SK-N-SH (cell line): ENCODE data around the gene DLG2. TPM values are rescaled to one million over a fixed set of nuclear protein-coding genes. Genes with fewer than 3 reads are reported as not detected.

Source experiments
- CTCF ChIA-PET: fragments of 300-600, 350-600 bp; formaldehyde crosslinking; extraction: SDS; loops from one replicate; lab custom pipeline; 2021; lab: Yijun Ruan, JAX
- POLR2A ChIA-PET: fragments of 350-600 bp; sonication (Branson Sonifier 250); formaldehyde crosslinking; extraction: SDS; loops from one replicate; lab custom pipeline; 2020; ENCODE audit warnings: antibody characterized with exemption, inconsistent platforms; lab: Yijun Ruan, JAX
- DNase-seq: peaks from one replicate; pipeline ENCODE4 v3.0.0; 2012
- H2AFZ ChIP-seq: fragments of 200-600 bp; sonication (generic); 2 replicates; pipeline ENCODE4 v1.8.1; 2016; ENCODE audit warnings: antibody characterized with exemption, mild to moderate bottlenecking, low read depth
- H3F3A ChIP-seq: fragments of 200-600 bp; sonication (generic); replicated peaks from 2 replicates; pipeline ENCODE3; 2016; ENCODE audit warnings: antibody characterized with exemption, mild to moderate bottlenecking; ENCODE audit not compliant: insufficient read depth
- H3K27ac ChIP-seq, 2 experiments: fragments of 200-500 bp in 1 of 2; fragments of 200-600 bp in 1 of 2; sonication (Bioruptor generic) in 1 of 2; sonication (generic), shearing (Covaris generic) in 1 of 2; 2 replicates each; pipeline versions ENCODE4 v1.5.1 to v1.6.1; 2014 to 2016; ENCODE audit warnings: low read depth in 2 of 2, inconsistent platforms in 1 of 2, low read length in 1 of 2, mild to moderate bottlenecking in 1 of 2, mixed read lengths in 1 of 2
- H3K27me3 ChIP-seq: fragments of 200-600 bp; sonication (generic), shearing (Covaris generic); 2 replicates; pipeline ENCODE4 v1.6.1; 2016; ENCODE audit warnings: mixed run types; ENCODE audit not compliant: insufficient read depth
- H3K36me3 ChIP-seq, 2 experiments: fragments of 200-500 bp in 1 of 2; fragments of 200-600 bp in 1 of 2; sonication (Bioruptor generic) in 1 of 2; sonication (generic) in 1 of 2; replicated peaks in 1 of 2; 2 replicates each; pipeline versions ENCODE3 to v1.5.1; 2014 to 2016; ENCODE audit warnings: low read length in 1 of 2, mild to moderate bottlenecking in 1 of 2; ENCODE audit not compliant: insufficient read depth in 2 of 2, control insufficient read depth in 1 of 2
- H3K4me1 ChIP-seq, 2 experiments: fragments of 200-500 bp in 1 of 2; fragments of 200-600 bp in 1 of 2; sonication (Bioruptor generic) in 1 of 2; sonication (generic), shearing (Covaris generic) in 1 of 2; 2 replicates each; pipeline versions ENCODE4 v1.5.1 to v1.6.1; 2014 to 2016; ENCODE audit warnings: low read depth in 1 of 2, low read length in 1 of 2, mixed run types in 1 of 2; ENCODE audit not compliant: insufficient read depth in 2 of 2, control insufficient read depth in 1 of 2
- H3K4me2 ChIP-seq: fragments of 200-600 bp; sonication (generic), shearing (Covaris generic); 2 replicates; pipeline ENCODE4 v1.6.1; 2017; ENCODE audit warnings: mixed run types
- H3K4me3 ChIP-seq, 2 experiments: fragments of 200-500 bp in 1 of 2; fragments of 200-600 bp in 1 of 2; sonication (Bioruptor generic) in 1 of 2; sonication (generic), shearing (Covaris generic) in 1 of 2; 2 replicates each; pipeline versions ENCODE4 v1.5.1 to v1.8.1; 2014 to 2016; ENCODE audit warnings: low read depth in 2 of 2, inconsistent platforms in 1 of 2, low read length in 1 of 2, mild to moderate bottlenecking in 1 of 2, mixed read lengths in 1 of 2, moderate library complexity in 1 of 2
- H3K79me2 ChIP-seq: fragments of 200-600 bp; sonication (generic); 2 replicates; pipeline ENCODE4 v1.8.1; 2017; ENCODE audit warnings: mild to moderate bottlenecking; ENCODE audit not compliant: insufficient read depth
- H3K9ac ChIP-seq: fragments of 200-600 bp; sonication (generic); 2 replicates; pipeline ENCODE4 v1.6.1; 2017; ENCODE audit warnings: mixed run types
- H3K9me2 ChIP-seq: fragments of 200-600 bp; sonication (generic); 2 replicates; pipeline ENCODE4 v1.6.1; 2017; ENCODE audit warnings: mixed run types
- H3K9me3 ChIP-seq: fragments of 200-600 bp; sonication (generic); 2 replicates; pipeline ENCODE4 v1.6.1; 2017; ENCODE audit warnings: mixed run types, mild to moderate bottlenecking, moderate library complexity
- H4K20me1 ChIP-seq: fragments of 200-600 bp; sonication (generic); 2 replicates; pipeline ENCODE4 v1.6.1; 2017; ENCODE audit warnings: mild to moderate bottlenecking, mixed run types; ENCODE audit not compliant: insufficient read depth
- CHD2 ChIP-seq: fragments of 150-350 bp; IDR thresholded peaks from 2 replicates; pipeline ENCODE4 v1.6.1; 2018; ENCODE audit warnings: low read length; ENCODE audit not compliant: partially characterized antibody
- EP300 ChIP-seq, 2 experiments: IDR thresholded peaks; 2 replicates each; pipeline versions ENCODE4 v1.4.0 to v1.6.1; 2012; ENCODE audit warnings: borderline replicate concordance in 1 of 2, low read depth in 1 of 2, low read length in 1 of 2
- EZH2phosphoT487 ChIP-seq: fragments of 200-600 bp; sonication (generic); IDR thresholded peaks from 2 replicates; pipeline ENCODE4 v1.6.1; 2017; ENCODE audit warnings: low read depth, mixed run types, mild to moderate bottlenecking, antibody characterized with exemption, moderate library complexity, borderline replicate concordance
- FOXJ3 ChIP-seq: sonication (generic); formaldehyde crosslinking; IDR thresholded peaks from 2 replicates; pipeline ENCODE4 v1.5.1; 2020; ENCODE audit warnings: mild to moderate bottlenecking, missing genetic modification reagents
- IRF3 ChIP-seq: fragments of 150-350 bp; IDR thresholded peaks from 2 replicates; pipeline ENCODE4 v1.6.1; 2016; ENCODE audit warnings: mild to moderate bottlenecking, low read depth, low read length
- NRF1 ChIP-seq: IDR thresholded peaks from 2 replicates; pipeline ENCODE4 v1.6.1; 2012; ENCODE audit warnings: low read depth, mild to moderate bottlenecking, low read length
- PBX3 ChIP-seq: IDR thresholded peaks from 2 replicates; pipeline ENCODE4; 2012
- REST ChIP-seq: IDR thresholded peaks from 2 replicates; pipeline ENCODE4 v1.6.1; 2012; ENCODE audit warnings: mild to moderate bottlenecking, low read depth, low read length, moderate library complexity
- SIN3A ChIP-seq: IDR thresholded peaks from 2 replicates; pipeline ENCODE4 v1.6.1; 2012; ENCODE audit warnings: low read depth, mild to moderate bottlenecking, low read length, moderate library complexity, borderline replicate concordance
- TAF1 ChIP-seq: IDR thresholded peaks from 2 replicates; pipeline ENCODE4 v1.6.1; 2012; ENCODE audit warnings: low read depth, mild to moderate bottlenecking, low read length, moderate library complexity, borderline replicate concordance
- TCF12 ChIP-seq: IDR thresholded peaks from 2 replicates; pipeline ENCODE4 v1.4.0; 2012
- ZBTB33 ChIP-seq: IDR thresholded peaks from 2 replicates; pipeline ENCODE4 v1.4.0; 2012; ENCODE audit warnings: low read depth, borderline replicate concordance
- WGBS: methylation state at CpG from one replicate; pipeline ENCODE4 v1.1.6; 2017; ENCODE audit warnings: low lambda C conversion rate; 5-methylcytosine and 5-hydroxymethylcytosine counted together
- polyA plus RNA-seq, 3 experiments: library from polyadenylated mRNA; depleted of rRNA; stranded (reverse); fragments of >200 nt; gene quantifications; 2 replicates each; pipeline ENCODE4 v1.2.3, GENCODE V29; 2012
- TF ChIP-seq, protein P1 (sequence below): IDR thresholded peaks from 2 replicates; pipeline ENCODE4 v1.4.0; 2012; ENCODE audit warnings: low read depth, borderline replicate concordance
- TF ChIP-seq, protein P2 (sequence below): fragments of 150-350 bp; IDR thresholded peaks from 2 replicates; pipeline ENCODE4 v1.6.1; 2017; ENCODE audit warnings: antibody characterized with exemption, low read length, low read depth, borderline replicate concordance

The DLG2 gene
- polyA plus RNA-seq, 1 of the 3 experiments (the other 2 are of a cell fraction), result 0.21 TPM

GRCh38 chr11:84069048-84069447, 1558.1 kb downstream of the DLG2 start:
- Histone ChIP-seq H2AFZ (no peak overlapping the region), H3K4me3 (no peak overlapping the region), H3K9me3 (no peaks in the 10 kb centered on the region), H3K4me1 (no peaks in the 10 kb centered on the region), H3K36me3 (no peaks in the 10 kb centered on the region), H3K27ac (no peak overlapping the region), H3K4me2 (no peak overlapping the region), H4K20me1 (no peaks in the 10 kb centered on the region), H3K27me3 (no peaks in the 10 kb centered on the region), H3F3A (no peaks in the 10 kb centered on the region), H3K9ac (no peak overlapping the region), H3K9me2 (no peaks in the 10 kb centered on the region), H3K79me2 (no peaks in the 10 kb centered on the region)
- TF ChIP-seq TAF1 (no peak), REST (no peak), ZBTB33 (no peak), EP300 (IDR thresholded peaks at IDR 0.05; ENCODE audit: borderline replicate concordance in 1 of 2, low read depth in 1 of 2, low read length in 1 of 2) (no peak), NRF1 (no peak), EZH2phosphoT487 (no peak), SIN3A (no peak), IRF3 (no peak), TCF12 (no peak), FOXJ3 (no peak), PBX3 (no peak), CHD2 (no peak)
- TF ChIP-seq, protein P1, sequence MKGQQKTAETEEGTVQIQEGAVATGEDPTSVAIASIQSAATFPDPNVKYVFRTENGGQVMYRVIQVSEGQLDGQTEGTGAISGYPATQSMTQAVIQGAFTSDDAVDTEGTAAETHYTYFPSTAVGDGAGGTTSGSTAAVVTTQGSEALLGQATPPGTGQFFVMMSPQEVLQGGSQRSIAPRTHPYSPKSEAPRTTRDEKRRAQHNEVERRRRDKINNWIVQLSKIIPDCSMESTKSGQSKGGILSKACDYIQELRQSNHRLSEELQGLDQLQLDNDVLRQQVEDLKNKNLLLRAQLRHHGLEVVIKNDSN, result no peak
- TF ChIP-seq, protein P2, sequence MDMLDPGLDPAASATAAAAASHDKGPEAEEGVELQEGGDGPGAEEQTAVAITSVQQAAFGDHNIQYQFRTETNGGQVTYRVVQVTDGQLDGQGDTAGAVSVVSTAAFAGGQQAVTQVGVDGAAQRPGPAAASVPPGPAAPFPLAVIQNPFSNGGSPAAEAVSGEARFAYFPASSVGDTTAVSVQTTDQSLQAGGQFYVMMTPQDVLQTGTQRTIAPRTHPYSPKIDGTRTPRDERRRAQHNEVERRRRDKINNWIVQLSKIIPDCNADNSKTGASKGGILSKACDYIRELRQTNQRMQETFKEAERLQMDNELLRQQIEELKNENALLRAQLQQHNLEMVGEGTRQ, result no peak
- ChIA-PET POLR2A (no interaction called here), CTCF (interaction anchor here (1.3 kb wide), 1 partner anchor 232 kb away, joined by 3 read pairs; no protein-coding TSS in a partner anchor)
- 44% methylated on average over 1 of the region's 1 CpG for WGBS
- DNase-seq, result no peak
